Astrocyte of the cerebellum (primary cell): ENCODE data around the gene INPP5D.

Experiments used
- DNase-seq: peaks from one replicate; pipeline ENCODE4 v3.0.0-alpha.2; 2011; ENCODE audit warnings: low read depth
- H3K4me3 ChIP-seq: 2 replicates; pipeline ENCODE4 v1.5.1; 2011; ENCODE audit warnings: mild to moderate bottlenecking, low read depth, low read length, moderate library complexity
- in situ Hi-C: cut with HindIII; loops from 2 replicates; pipeline ENCODE4 v1.10.0; 2017; ENCODE audit warnings: low sequenced_read_pairs
- TF ChIP-seq, protein P1 (sequence below): IDR thresholded peaks from 2 replicates; pipeline ENCODE4 v1.5.1; 2012; ENCODE audit warnings: low read length, low read depth, moderate library complexity, mild to moderate bottlenecking; ENCODE audit errors: missing control alignments

INPP5D gene

GRCh38 chr2:233023007-233023760 lies 37.0 kb upstream of the INPP5D start:
- DNase-seq = no peak
- TF ChIP-seq, protein P1, sequence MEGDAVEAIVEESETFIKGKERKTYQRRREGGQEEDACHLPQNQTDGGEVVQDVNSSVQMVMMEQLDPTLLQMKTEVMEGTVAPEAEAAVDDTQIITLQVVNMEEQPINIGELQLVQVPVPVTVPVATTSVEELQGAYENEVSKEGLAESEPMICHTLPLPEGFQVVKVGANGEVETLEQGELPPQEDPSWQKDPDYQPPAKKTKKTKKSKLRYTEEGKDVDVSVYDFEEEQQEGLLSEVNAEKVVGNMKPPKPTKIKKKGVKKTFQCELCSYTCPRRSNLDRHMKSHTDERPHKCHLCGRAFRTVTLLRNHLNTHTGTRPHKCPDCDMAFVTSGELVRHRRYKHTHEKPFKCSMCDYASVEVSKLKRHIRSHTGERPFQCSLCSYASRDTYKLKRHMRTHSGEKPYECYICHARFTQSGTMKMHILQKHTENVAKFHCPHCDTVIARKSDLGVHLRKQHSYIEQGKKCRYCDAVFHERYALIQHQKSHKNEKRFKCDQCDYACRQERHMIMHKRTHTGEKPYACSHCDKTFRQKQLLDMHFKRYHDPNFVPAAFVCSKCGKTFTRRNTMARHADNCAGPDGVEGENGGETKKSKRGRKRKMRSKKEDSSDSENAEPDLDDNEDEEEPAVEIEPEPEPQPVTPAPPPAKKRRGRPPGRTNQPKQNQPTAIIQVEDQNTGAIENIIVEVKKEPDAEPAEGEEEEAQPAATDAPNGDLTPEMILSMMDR = no peak
- H3K4me3 ChIP-seq = no peak overlapping the region
- in situ Hi-C loops = no loop called here

DNA sequence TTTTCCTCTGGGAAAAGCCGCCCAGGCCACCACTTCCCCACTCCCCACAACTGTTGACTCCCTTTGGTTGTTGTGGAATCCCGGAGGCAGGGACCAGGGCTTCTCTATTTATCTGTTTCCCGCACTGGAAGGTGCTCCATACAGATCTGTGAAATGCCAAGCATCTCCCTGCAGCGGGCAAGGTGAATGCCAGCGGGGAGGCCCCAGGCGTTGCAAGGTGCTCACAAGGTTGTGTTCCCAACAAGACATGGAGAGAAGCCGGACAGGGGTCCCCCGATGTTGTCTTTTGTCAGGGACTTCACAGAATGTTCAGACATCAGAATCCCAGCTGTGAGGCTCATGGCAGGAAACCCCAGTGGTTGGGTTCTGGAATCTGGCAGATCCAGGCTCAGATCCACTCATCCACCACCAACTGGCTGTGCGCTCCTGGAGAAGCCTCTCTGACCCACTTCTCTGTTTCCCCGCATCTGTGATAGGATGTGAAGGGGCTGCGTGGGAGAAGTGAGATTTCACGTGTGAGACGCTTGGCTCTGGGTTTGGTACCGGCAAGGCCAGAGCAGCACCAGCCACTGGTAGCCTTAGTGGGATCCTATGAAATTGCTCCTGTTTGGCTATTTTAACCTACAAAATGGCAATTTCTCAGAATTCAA lies 36.3 kb upstream of the INPP5D start:
- H3K4me3 ChIP-seq = no peak overlapping the region
- in situ Hi-C loops = no loop called here
- no peak for DNase-seq
- TF ChIP-seq, protein P1 = no peak

DNA sequence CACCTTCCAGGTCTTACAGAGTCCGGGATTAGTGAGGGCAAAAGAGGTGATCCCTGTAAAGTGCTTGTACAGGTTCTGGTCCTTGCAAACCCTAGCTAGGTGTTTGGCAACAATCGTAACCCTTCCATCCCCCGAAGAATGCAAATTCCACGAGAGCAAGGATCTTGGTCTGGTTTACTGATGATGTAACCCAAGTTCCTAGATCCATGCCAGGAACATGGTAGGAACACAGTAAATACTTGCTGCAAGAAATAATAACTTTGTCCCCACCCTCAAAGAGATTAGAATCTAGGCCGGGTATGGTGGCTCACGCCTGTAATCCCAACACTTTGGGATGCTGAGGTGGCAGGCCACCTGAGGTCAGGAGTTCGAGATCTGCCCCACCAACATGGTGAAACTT lies 34.4 kb upstream of the INPP5D start:
- DNase-seq = no peak
- in situ Hi-C loops = no loop called here
- no peak overlapping the region for H3K4me3 ChIP-seq
- TF ChIP-seq, protein P1 = no peak

- H3K4me3 ChIP-seq = no peak overlapping the region
- peak; percentile 74 for DNase-seq
- TF ChIP-seq, protein P1 = peak; percentile 13
- in situ Hi-C loops = no loop called here
Observed at GRCh38 chr2:233026198-233026813, 33.8 kb upstream of the INPP5D start.

- TF ChIP-seq, protein P1 = no peak
- DNase-seq = no peak
- in situ Hi-C loops = no loop called here
- H3K4me3 ChIP-seq = no peak overlapping the region
Observed at GRCh38 chr2:233029321-233029720, 30.8 kb upstream of the INPP5D start.

DNA sequence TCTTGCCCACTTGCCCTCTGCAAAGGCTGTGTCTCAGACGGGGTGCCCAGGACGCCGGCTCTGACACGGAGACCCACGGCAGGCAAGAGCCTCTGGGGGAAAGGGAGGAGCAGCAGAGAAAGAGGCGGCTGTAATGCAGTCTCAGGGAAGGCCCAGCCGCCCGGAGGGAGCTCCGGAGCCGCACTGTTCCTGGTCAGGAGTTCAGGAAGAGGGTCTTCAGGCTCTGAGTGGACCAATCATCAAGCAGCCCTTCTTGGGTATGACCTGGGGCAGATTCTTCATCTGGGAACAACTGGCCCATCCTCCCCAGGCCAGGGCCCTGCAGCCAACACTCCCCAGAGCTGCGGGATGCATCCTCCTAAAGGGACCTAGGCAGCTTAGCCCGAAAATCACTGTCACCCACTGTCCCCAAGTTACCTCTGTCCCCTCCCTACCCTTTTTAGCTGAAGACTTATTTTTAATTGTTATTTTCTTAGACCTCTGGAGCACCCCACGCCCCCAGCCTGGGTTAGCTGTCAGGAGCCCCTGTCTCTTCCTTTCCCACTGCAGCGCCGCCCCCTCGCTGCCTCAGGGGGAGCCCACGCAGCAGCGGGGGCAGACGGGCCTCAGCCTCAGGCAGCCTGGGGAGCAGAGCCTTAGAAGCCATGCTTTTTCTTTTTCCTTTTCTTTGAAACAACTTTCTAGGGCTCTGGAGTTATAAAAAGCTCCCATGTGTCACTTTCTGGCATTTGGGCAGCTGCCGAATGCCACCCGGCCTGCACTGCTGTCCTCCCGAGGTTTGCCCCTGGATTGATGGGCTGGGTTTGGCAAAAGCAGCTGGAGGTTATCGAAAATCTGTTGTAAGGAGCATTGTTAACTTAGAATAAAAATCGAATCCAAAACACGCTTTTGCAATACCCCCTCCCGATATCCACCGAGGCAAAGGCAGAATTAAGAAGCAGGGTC lies 28.3 kb upstream of the INPP5D start:
- in situ Hi-C loops = no loop called here
- H3K4me3 ChIP-seq = no peak overlapping the region
- DNase-seq = no peak
- TF ChIP-seq, protein P1 = no peak
